Fibroblast of pulmonary artery (primary cell): Measurements from ENCODE around the gene TNNC2.

Experiments
- DNase-seq: peaks from one replicate; pipeline ENCODE4 v3.0.0-alpha.2; 2010; ENCODE audit warnings: low read depth
- H3K4me3 ChIP-seq: replicated peaks from 2 replicates; pipeline ENCODE4 v1.5.1; 2011; ENCODE audit warnings: low read depth, mild to moderate bottlenecking, control low read depth, low read length, moderate library complexity
- CTCF ChIP-seq: IDR thresholded peaks from 2 replicates; pipeline ENCODE4 v1.5.1; 2011; ENCODE audit warnings: mild to moderate bottlenecking, control low read depth, low read length, inconsistent platforms; ENCODE audit errors: missing control alignments

TNNC2 gene

GRCh38 chr20:45866454-45866853, 39.3 kb upstream of the TNNC2 start:
- DNase-seq: no peak
- no peak overlapping the region for H3K4me3 ChIP-seq
- no peak for TF ChIP-seq CTCF

GRCh38 chr20:45863543-45864470, 36.7 kb upstream of the TNNC2 start:
- no peak for DNase-seq
- TF ChIP-seq CTCF: no peak
- H3K4me3 ChIP-seq: no peak overlapping the region

- DNase-seq: peak; percentile 29
- no peak for TF ChIP-seq CTCF
- no peak overlapping the region for H3K4me3 ChIP-seq
These were observed 34.3 kb upstream of the TNNC2 start for GRCh38 chr20:45861221-45862075.

- DNase-seq: no peak
- no peak for TF ChIP-seq CTCF
- no peak overlapping the region for H3K4me3 ChIP-seq
These were observed 33.6 kb upstream of the TNNC2 start for GRCh38 chr20:45860560-45861220.

- H3K4me3 ChIP-seq: no peak overlapping the region
- no peak for TF ChIP-seq CTCF
- DNase-seq: no peak
These were observed 32.8 kb upstream of the TNNC2 start for GRCh38 chr20:45859916-45860315.

- TF ChIP-seq CTCF: no peak
- no peak for DNase-seq
- peak overlapping the region; percentile 73 for H3K4me3 ChIP-seq
These were observed 30.7 kb upstream of the TNNC2 start for GRCh38 chr20:45857882-45858216.
